ENCODE measurements around the gene TNFRSF14. TPM values are rescaled to one million over a fixed set of nuclear protein-coding genes. Genes with fewer than 3 reads are reported as not detected.

The TNFRSF14 gene
- total RNA-seq, 1 experiment from 2014 or later, result 0.57 TPM

GRCh38 chr1:2514863-2515762 lies 41.1 kb upstream of the TNFRSF14 start:
- H3K4ac ChIP-seq (ENCODE audit: low read depth, low read length), result no peak overlapping the region
- H3K18ac ChIP-seq (ENCODE audit: insufficient read length, low read depth, low read length), result no peak overlapping the region
- H3K27ac ChIP-seq (ENCODE audit: insufficient read length, low read depth, low read length), result no peak overlapping the region
- no peaks in the 10 kb centered on the region for H3K79me1 ChIP-seq (ENCODE audit: insufficient read depth, low read depth, low read length, poor library complexity, severe bottlenecking)
- H3K14ac ChIP-seq (ENCODE audit: insufficient read depth, low read length), result no peak overlapping the region
- H3K4me3 Mint-ChIP-seq, result no peak overlapping the region
- H3K9ac ChIP-seq (ENCODE audit: extremely low read depth, insufficient read length, low read length), result no peak overlapping the region
- H2BK12ac ChIP-seq (ENCODE audit: insufficient read length, low read depth, low read length), result no peak overlapping the region
- no peaks in the 10 kb centered on the region for H3K27me3 ChIP-seq (ENCODE audit: insufficient read depth, low read length)
- H2BK15ac ChIP-seq (ENCODE audit: low read depth, low read length), result no peak overlapping the region
- no peak overlapping the region for H3T11ph ChIP-seq (ENCODE audit: low read length)
- H2BK5ac ChIP-seq (ENCODE audit: insufficient read length, low read length), result no peak overlapping the region
- no peak overlapping the region for H3K27ac Mint-ChIP-seq
- H2BK20ac ChIP-seq (ENCODE audit: low read depth, low read length, poor library complexity, severe bottlenecking), result no peak overlapping the region
- no CpG with 5 or more reads among the region's 45 CpGs for WGBS (ENCODE audit: extremely low coverage, insufficient read length, low lambda C conversion rate)
- H2AFZ ChIP-seq (ENCODE audit: low read length), result no peak overlapping the region
- no peaks in the 10 kb centered on the region for H3K23me2 ChIP-seq (ENCODE audit: insufficient read length, low read depth, low read length, poor library complexity, severe bottlenecking)
- H3K23ac ChIP-seq (ENCODE audit: insufficient read length, low read depth, low read length), result no peak overlapping the region
- no peak for DNase-seq
- H3K9me3 ChIP-seq (ENCODE audit: control insufficient read depth, low read depth, low read length), result no peaks in the 10 kb centered on the region
- no peaks in the 10 kb centered on the region for H3K4me1 Mint-ChIP-seq
- no peaks in the 10 kb centered on the region for H3K79me2 ChIP-seq (ENCODE audit: insufficient read depth, low read length)
- no peaks in the 10 kb centered on the region for H3K4me1 ChIP-seq (ENCODE audit: insufficient read depth, low read length)
- TF ChIP-seq, protein P1, sequence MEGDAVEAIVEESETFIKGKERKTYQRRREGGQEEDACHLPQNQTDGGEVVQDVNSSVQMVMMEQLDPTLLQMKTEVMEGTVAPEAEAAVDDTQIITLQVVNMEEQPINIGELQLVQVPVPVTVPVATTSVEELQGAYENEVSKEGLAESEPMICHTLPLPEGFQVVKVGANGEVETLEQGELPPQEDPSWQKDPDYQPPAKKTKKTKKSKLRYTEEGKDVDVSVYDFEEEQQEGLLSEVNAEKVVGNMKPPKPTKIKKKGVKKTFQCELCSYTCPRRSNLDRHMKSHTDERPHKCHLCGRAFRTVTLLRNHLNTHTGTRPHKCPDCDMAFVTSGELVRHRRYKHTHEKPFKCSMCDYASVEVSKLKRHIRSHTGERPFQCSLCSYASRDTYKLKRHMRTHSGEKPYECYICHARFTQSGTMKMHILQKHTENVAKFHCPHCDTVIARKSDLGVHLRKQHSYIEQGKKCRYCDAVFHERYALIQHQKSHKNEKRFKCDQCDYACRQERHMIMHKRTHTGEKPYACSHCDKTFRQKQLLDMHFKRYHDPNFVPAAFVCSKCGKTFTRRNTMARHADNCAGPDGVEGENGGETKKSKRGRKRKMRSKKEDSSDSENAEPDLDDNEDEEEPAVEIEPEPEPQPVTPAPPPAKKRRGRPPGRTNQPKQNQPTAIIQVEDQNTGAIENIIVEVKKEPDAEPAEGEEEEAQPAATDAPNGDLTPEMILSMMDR (conservative IDR thresholded peaks at IDR 0.05), result peak; percentile 42; the same call in 2 of the 3 replicates
- H3K9me3 Mint-ChIP-seq, result no peaks in the 10 kb centered on the region
- no peaks in the 10 kb centered on the region for H3K27me3 Mint-ChIP-seq (ENCODE audit: low read depth)
- no peak overlapping the region for H2BK120ac ChIP-seq (ENCODE audit: low read depth, low read length, poor library complexity, severe bottlenecking)
- no peak overlapping the region for H2AK5ac ChIP-seq (ENCODE audit: insufficient read length, low read length)
- no peak overlapping the region for H4K5ac ChIP-seq (ENCODE audit: insufficient read length, low read depth, low read length)
- no peak overlapping the region for H4K91ac ChIP-seq (ENCODE audit: insufficient read length, low read depth, low read length)
- H3K4me2 ChIP-seq (ENCODE audit: insufficient read depth, insufficient read length, low read length), result no peak overlapping the region
- H3K36me3 Mint-ChIP-seq (ENCODE audit: insufficient read depth in 1 of 3, low read depth in 3 of 3), result peaks cover 24 to 61% (median 49%) of the 10 kb centered on the region in 3 experiments
- peaks cover 3% of the 10 kb centered on the region for H4K20me1 ChIP-seq (ENCODE audit: control insufficient read depth, insufficient read depth, insufficient read length)
- H4K8ac ChIP-seq (replicated peaks; ENCODE audit: insufficient read length, low read depth, low read length), result no peak overlapping the region
- H3K56ac ChIP-seq (ENCODE audit: insufficient read length, low read depth, low read length), result no peak overlapping the region
